IPS DF 19.7 (cell line): Measurements from ENCODE around the gene ESPNL.
A peak's percentile ranks its signal among the peaks of the same experiment; 100 is the strongest.
"Not testable (repeated sequence)": the region's sequence is repeated elsewhere in the genome, so short reads cannot be mapped to it uniquely, and the experiment has no call there.

Experiments
- DNase-seq: peaks from one replicate; pipeline ENCODE4 v3.0.0-alpha.2; 2013; ENCODE audit warnings: low read depth, low spot score

ESPNL gene

DNA sequence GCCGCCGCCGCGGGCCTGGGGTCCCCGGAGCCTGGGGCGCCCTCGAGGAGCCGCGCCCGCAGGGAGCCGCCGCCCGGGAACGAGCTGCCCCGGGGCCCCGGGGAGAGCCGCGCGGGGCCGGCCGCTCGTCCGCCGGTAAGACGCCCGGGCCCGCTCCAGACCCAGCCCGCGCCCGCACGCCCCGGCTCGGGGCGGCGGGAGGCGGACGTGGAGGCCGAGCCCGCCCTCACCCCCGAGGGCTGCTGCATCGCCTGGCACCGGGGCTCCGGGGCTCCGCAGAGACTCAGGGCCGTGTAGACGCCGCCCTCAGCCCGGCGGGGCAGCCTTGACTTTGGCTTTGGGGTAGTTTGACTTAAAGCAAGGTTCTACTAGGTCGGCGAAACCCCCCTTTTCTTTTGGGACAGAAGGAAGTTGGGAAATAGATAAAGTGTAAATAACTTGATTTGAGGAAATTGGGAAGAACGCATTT, 59.0 kb downstream of the ESPNL start:
- DNase-seq = no peak

- DNase-seq = no peak
These were observed 59.6 kb downstream of the ESPNL start for GRCh38 chr2:238159661-238160205.

GRCh38 chr2:238160206-238161129, 60.3 kb downstream of the ESPNL start:
- peak; percentile 30 for DNase-seq

DNA sequence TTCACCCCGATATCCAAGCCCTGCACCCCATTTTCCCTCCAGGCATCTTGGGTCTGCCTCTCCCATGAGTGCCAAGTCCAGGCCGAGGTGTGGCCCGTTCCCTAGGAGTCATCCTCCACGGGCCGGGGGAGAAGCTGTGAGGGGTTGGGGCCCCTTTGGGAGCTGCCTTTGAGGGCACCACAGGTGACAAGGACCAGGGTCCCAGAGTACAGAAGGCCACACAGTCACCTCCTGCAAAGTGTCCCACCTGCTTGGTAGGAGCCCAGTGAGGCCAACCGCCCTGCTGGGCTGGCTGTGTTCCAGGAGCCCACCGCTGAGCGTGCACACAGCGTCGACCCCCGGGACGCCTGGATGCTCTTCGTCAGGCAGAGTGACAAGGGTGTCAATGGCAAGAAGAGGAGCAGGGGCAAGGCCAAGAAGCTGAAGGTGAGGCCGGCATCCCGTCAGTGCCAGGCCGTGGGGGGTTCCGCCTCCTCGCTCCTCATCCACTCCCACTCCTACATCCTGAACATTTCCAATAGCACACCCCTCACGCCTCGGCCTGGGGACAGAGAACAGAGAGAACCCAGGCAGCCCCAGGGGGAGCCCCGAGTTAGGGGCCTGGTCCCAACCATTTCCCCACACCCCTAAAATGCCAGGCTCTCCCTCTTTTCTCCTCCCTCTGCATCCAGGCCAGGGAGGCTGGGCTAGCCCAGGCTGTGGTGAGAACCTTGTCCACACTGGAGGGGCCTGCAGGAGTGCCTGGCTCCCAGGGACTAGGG, 61.3 kb downstream of the ESPNL start:
- DNase-seq = no peak

GRCh38 chr2:238162251-238162845, 62.2 kb downstream of the ESPNL start:
- DNase-seq = no peak

DNA sequence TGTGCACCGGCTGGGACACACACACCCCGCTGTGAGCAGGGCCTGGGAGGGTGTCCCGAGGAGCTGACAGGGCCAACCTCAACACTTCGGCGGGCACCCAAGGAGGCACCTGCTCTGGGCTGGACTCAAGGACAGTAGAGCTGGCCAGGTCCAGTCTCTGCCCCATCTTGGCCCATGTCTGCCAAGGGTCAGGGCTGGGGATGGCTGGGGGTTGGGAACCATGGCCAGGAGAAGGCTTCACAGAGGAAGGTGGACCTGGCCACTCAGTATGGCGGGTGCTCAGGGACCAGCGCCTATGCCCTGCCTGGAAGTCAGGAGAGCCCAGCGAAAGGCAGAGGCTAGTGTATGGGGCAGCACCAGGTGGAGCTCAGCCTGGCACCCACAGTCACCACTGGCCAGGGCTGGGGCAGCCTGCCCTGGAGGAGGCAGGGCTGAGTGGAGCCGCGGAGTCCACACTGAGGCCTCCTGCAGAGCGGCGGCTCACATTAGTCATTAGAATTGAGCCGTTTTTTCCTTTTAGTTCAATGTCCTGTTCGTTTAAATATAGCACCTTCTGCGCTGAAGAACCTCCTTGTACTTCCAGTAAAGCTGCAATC, 62.8 kb downstream of the ESPNL start:
- no peak for DNase-seq

- no peak for DNase-seq
These were observed 63.5 kb downstream of the ESPNL start for GRCh38 chr2:238163481-238164198.

DNA sequence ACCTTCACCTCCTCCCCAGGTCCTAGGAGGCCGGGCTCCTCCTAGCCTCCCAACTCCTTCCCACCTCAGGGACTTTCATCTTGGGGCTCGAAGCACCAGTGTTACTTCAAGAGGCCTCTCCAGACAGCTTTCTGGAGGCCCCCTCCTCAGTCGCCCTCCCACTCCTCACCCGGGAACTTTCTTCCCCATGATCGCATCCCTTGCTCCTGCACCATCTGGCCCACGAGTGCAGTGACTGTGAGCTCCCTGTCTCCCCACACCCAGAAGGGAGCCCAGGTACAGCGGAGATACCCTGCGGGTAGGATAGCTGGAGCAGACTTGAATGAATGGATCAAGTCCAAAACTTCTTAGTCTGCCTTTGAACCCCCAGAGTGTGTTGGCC, 64.8 kb downstream of the ESPNL start:
- DNase-seq = no peak

GRCh38 chr2:238165288-238165921, 65.3 kb downstream of the ESPNL start:
- no peak for DNase-seq

- no peak for DNase-seq
These were observed 66.5 kb downstream of the ESPNL start for GRCh38 chr2:238166391-238167343.

DNA sequence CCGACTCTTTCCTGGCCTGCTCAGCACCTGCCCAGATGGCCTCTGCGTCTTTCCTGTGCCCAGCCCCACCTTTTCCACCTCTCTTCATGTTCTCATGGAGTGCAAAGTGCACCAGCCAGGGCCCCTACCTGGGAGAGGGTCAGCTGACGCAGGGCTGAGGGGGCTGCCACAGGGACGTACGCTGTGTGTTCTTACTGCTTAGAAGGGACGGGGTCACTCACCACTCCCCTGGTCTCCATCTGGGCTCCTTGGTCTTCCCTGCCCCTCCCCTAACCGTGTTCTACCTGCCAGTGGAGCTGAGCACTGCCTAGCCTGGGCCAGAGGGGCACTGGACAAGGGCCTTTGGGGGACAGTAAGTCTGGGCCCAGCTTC, 67.2 kb downstream of the ESPNL start:
- no peak for DNase-seq

DNA sequence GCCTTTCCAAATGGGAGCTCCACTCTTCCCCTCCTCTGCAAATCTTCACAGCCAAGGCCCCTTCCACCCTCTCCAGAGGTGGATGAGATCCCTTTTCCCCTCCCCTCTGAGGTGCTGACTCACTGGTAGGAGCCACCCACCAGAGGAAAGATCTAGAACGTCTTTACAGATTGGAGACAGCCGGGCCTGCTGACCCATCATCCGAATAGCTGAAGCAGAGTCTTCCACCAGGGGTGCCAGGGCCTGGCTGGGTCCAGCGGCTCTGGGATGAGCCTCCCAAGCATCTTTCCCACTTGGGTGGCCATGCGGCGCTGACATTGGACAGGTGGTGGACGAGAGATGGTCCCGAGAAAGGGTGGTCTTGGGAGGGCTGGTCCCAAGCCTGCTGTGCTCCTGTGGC, 67.6 kb downstream of the ESPNL start:
- DNase-seq = no peak

DNA sequence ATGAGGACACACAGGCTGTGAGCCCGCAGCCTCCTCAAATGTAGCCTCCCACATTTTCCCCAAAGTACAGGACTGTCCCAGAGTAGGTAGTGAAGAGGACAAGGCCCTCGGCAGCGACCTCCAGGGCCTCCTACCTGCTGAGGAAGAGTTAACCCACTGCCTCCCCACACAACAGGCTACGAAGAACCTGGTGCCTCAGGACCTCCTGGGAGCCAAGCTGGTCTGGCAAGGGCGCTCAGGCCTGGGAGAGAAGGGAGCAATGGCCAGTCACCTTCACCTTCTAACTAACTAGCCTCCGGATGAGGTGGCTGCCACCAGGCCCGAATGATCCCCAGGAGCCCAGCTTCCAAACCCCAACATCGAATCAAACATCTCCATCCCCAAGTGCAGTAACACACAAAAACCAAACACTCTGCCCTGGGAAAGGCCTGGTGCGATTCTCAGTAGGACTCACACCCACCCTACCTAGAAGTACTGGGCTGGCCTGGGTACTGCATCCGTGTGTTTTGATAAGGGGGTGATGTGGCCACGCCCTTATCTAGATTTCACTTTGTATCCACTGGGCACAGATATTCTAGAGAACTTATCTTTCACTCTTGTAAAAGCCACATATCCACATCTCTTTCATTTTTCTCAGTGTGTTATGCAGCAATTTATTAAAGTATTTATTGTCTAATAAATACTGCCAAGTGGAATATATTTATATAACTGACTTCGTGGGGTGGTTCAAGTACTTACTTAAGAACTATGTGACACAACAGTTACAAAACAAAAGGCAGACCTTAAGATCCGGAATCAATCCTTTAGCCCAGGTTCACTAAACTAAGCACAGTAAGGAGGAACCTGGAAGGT, 68.3 kb downstream of the ESPNL start:
- no peak for DNase-seq

DNA sequence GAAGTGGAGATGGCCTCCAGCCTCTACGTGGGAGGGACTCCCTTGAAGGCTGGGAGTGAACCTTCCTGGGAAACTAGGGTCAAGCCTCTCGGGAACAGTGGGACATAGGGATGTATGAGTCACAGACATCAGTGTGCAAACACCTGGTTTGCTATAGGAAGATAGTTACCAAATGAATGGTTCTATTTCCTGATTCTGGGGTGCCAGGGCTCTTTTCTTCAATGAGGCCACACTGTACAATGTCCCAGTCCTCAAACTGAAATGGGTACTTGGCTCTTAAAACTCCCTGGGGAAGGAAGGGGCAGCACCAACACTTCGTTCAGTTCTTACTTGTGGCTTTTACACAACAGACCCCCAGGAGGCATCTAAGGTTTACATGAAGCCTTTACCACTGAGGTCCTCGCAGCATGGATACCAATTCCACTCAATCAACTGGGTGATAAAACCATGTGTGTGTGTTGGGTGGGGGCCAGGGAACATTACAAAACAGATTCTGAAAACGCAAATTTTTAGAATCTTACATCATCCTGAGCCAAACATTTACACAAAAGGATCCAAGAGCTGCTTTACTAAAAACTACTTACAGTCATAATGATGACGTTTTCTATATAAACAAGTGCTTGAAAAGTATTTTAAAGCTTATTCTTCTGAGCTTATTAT, 69.0 kb downstream of the ESPNL start:
- DNase-seq = no peak

GRCh38 chr2:238169708-238170251, 69.6 kb downstream of the ESPNL start:
- DNase-seq = no peak

DNA sequence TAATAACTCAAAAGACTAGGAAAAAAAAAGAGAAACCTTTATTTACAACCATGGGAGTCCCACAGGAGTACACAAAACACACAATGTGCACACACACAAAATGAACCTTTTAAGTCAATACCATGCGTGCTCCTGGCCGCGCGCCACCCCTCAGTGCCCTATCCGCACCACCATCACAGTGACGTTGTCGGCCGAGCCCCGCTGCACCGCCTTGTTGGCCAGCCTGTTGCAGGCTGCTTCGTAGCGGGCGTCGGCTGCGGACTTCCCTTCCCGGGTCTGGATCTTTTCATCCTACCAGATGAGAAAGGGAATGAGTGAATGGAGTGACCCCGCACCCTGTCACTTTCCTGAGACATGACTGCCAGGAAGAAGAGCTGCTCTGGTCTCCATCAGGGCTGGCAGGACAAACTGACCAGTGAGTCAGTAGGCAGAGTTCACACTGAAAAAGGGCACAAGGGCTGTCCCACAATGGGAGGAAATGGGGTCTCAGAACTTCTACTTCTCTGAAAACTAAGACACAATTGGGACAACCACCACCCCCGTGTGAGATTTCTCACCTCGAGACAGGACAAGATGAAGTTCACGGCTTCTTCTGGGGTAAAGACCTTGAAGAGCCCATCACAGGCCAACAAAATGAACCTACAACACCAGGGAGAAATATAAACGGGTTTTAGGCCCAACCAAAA, 70.4 kb downstream of the ESPNL start:
- DNase-seq = no peak

GRCh38 chr2:238171072-238171431, 70.9 kb downstream of the ESPNL start:
- DNase-seq = not testable (repeated sequence)
